Mesendoderm (in vitro differentiated cells): ENCODE results near the gene DST. TPM values are rescaled to one million over a fixed set of nuclear protein-coding genes. Genes with fewer than 3 reads are reported as not detected.
A peak's percentile ranks its signal among the peaks of the same experiment; 100 is the strongest.

ENCODE experiments used
- DNase-seq: peaks from one replicate; pipeline ENCODE4 v3.0.0; 2013
- H2AK5ac ChIP-seq: 2 replicates; pipeline ENCODE4 v1.6.1; 2013; ENCODE audit warnings: low read length, inconsistent platforms
- H2BK120ac ChIP-seq: 2 replicates; pipeline ENCODE4 v1.6.1; 2013; ENCODE audit warnings: low read depth, mild to moderate bottlenecking, low read length, moderate library complexity, mixed read lengths
- H2BK15ac ChIP-seq: replicated peaks from 2 replicates; pipeline ENCODE4 v1.6.1; 2013; ENCODE audit warnings: low read depth, mild to moderate bottlenecking, moderate library complexity
- H2BK5ac ChIP-seq: 2 replicates; pipeline ENCODE4 v1.6.1; 2013; ENCODE audit warnings: low read length, inconsistent platforms
- H3K18ac ChIP-seq: 2 replicates; pipeline ENCODE4 v1.6.1; 2013; ENCODE audit warnings: mild to moderate bottlenecking, low read length, mixed read lengths
- H3K23ac ChIP-seq: one replicate; pipeline ENCODE4 v1.6.1; 2013; ENCODE audit warnings: low read length
- H3K27ac ChIP-seq: 2 replicates; pipeline ENCODE4 v1.5.1; 2013; ENCODE audit warnings: low read depth, mild to moderate bottlenecking, inconsistent platforms, low read length, moderate library complexity
- H3K27me3 ChIP-seq: 2 replicates; pipeline ENCODE4 v1.6.1; 2013; ENCODE audit warnings: low read length, control low read depth, mild to moderate bottlenecking, inconsistent platforms; ENCODE audit not compliant: insufficient read depth, poor library complexity
- H3K36me3 ChIP-seq: 2 replicates; pipeline ENCODE4 v1.6.1; 2013; ENCODE audit warnings: low read length, inconsistent platforms; ENCODE audit not compliant: control insufficient read depth, insufficient read depth
- H3K4ac ChIP-seq: one replicate; pipeline ENCODE4 v1.6.1; 2013; ENCODE audit warnings: low read depth, mild to moderate bottlenecking, low read length, moderate library complexity
- H3K4me1 ChIP-seq: 2 replicates; pipeline ENCODE4 v1.6.1; 2013; ENCODE audit warnings: low read depth, low read length, inconsistent platforms; ENCODE audit not compliant: control insufficient read depth
- H3K4me2 ChIP-seq: 2 replicates; pipeline ENCODE4 v1.6.1; 2013; ENCODE audit warnings: low read length
- H3K4me3 ChIP-seq: 2 replicates; pipeline ENCODE4 v1.5.1; 2013; ENCODE audit warnings: mild to moderate bottlenecking, low read length
- H3K56ac ChIP-seq: one replicate; pipeline ENCODE4 v1.6.1; 2013; ENCODE audit warnings: low read length
- H3K79me1 ChIP-seq: 2 replicates; pipeline ENCODE4 v1.6.1; 2013; ENCODE audit warnings: low read length, inconsistent platforms
- H3K79me2 ChIP-seq: 2 replicates; pipeline ENCODE4 v1.6.1; 2013; ENCODE audit warnings: mild to moderate bottlenecking, low read length; ENCODE audit not compliant: control insufficient read depth, insufficient read depth
- H3K9ac ChIP-seq: 2 replicates; pipeline ENCODE4 v1.6.1; 2013; ENCODE audit warnings: low read length, inconsistent platforms
- H4K5ac ChIP-seq: one replicate; pipeline ENCODE4 v1.6.1; 2013; ENCODE audit warnings: low read length
- H4K8ac ChIP-seq: one replicate; pipeline ENCODE4 v1.6.1; 2013; ENCODE audit warnings: low read depth, mild to moderate bottlenecking, control low read depth, low read length, moderate library complexity
- WGBS: extraction: QIAGEN DNeasy Blood & Tissue Kit; methylation state at CpG from one replicate; pipeline ENCODE4 v1.1.7; 2013; ENCODE audit warnings: low lambda C conversion rate, missing lambda C conversion rate; ENCODE audit not compliant: insufficient coverage; ENCODE audit errors: extremely low coverage; 5-methylcytosine and 5-hydroxymethylcytosine counted together
- polyA plus RNA-seq, 2 experiments: library from polyadenylated mRNA; stranded (reverse); fragments of 200-250 nt; gene quantifications; one replicate each; pipeline ENCODE4 v1.2.3, GENCODE V29; 2013

DST gene
- 21.8 TPM for polyA plus RNA-seq (2013, experiment 1 of 2)
- 20.8 TPM for polyA plus RNA-seq (2013, experiment 2 of 2)

DNA sequence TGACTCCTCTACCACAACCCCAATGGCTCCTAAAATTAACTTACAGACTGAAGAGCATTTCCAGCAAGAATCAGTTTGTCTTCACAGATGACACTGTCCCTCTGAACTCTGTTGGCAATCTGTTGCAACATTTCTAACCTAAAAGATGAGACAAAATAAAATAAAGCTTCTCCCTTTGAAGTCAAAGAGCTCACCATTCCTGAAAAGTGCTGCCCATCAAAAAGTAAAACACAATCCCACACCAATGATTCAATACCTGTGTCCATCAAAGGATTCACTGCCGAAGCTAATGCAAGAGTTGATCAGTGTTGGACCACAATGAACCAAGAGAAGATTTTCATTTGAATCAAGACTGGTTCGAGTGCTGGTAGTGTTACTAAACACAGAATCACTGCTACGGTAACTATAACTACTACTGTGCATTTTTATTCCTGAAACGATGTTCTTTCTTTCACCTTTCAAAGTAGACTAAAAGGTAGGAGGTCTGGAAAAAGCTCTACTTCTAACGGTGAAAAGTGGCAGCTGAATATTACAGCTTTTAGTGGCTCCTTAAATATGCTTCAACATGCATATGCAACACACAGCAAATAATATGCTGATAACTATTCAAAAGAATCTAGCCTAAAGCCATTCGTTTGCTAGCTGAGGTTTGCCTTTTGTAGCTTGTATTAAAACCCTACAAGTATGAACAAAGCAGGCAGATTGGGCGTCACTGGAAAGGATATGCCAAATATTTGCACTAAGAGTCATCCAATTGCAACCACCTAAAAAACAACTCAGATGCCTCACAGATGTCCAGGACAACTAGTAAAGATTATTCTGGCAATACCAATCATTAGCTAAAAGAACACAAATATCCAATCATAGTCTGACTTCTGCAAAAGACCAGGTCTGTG is at the start of gene DST:
Gene DST, minus strand, starts transcription at position 524 of the 896 bp plus-strand sequence.
- Histone ChIP-seq H3K56ac (no peak within 1 kb of the TSS), H2BK5ac (no peak within 1 kb of the TSS), H3K4me2 (no peak within 1 kb of the TSS), H3K4ac (no peak within 1 kb of the TSS), H2BK120ac (no peak within 1 kb of the TSS), H3K36me3 (no peaks in the 10 kb centered on the region), H3K4me1 (no peaks in the 10 kb centered on the region), H2AK5ac (no peak within 1 kb of the TSS), H4K8ac (peak within 1 kb of the TSS; percentile 56), H3K23ac (no peak within 1 kb of the TSS), H3K27me3 (no peaks in the 10 kb centered on the region), H3K79me1 (no peaks in the 10 kb centered on the region), H3K18ac (no peak within 1 kb of the TSS), H3K79me2 (no peaks in the 10 kb centered on the region), H3K9ac (no peak within 1 kb of the TSS), H3K27ac (no peak within 1 kb of the TSS), H4K5ac (no peak within 1 kb of the TSS), H3K4me3 (no peak within 1 kb of the TSS), H2BK15ac (no peak within 1 kb of the TSS)
- WGBS = no CpG with 5 or more reads among the region's 7 CpGs
- no peak for DNase-seq

DNA sequence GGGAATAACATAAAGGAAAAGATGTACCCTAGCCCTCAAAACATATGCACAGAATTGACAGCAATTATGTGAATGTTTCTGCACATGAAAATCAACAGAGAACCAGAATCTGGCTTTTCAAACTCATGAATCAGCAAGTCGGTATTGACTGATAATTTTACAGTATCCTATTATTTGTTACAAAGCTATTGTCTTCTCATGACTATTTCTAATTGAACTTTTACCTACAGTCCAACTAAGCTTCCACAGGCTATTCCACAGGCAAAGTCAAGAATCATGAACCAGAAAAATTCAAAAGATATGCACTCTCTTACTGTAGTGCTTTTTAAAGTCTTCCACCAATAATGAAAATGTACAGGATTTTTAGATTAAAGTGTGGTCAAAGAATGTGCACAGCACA is 49.1 kb upstream of the DST start:
- no peak overlapping the region for H4K5ac ChIP-seq
- H3K79me1 ChIP-seq = peaks cover 1% of the 10 kb centered on the region
- H3K36me3 ChIP-seq = no peaks in the 10 kb centered on the region
- H3K4me3 ChIP-seq = no peak overlapping the region
- no peak overlapping the region for H3K23ac ChIP-seq
- H4K8ac ChIP-seq = no peak overlapping the region
- H2AK5ac ChIP-seq = no peak overlapping the region
- no CpG with 5 or more reads among the region's 1 CpG for WGBS
- H3K27me3 ChIP-seq = no peaks in the 10 kb centered on the region
- DNase-seq = no peak
- H3K27ac ChIP-seq = no peak overlapping the region
- peaks cover 2% of the 10 kb centered on the region for H3K4me1 ChIP-seq
- H2BK15ac ChIP-seq = no peak overlapping the region
- H3K4me2 ChIP-seq = no peak overlapping the region
- H2BK120ac ChIP-seq = no peak overlapping the region
- no peak overlapping the region for H3K9ac ChIP-seq
- no peak overlapping the region for H2BK5ac ChIP-seq
- no peak overlapping the region for H3K4ac ChIP-seq
- H3K56ac ChIP-seq = no peak overlapping the region
- no peak overlapping the region for H3K18ac ChIP-seq
- no peaks in the 10 kb centered on the region for H3K79me2 ChIP-seq

DNA sequence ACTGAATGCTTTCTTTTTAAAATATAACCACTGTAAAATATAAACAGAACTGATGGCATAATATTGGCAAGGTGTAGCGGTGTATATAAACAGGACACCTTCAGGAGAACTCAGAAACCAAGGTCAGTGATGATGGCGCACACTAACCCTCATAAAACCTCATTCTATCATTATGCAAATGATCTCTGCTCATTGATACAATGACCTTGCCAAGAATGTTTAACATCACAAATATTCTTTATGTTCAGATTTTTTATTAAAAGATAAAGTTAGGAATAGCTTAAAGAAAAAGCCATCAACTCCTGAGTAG is 48.6 kb upstream of the DST start:
- no peak overlapping the region for H3K23ac ChIP-seq
- no peaks in the 10 kb centered on the region for H3K27me3 ChIP-seq
- no peak overlapping the region for H2BK15ac ChIP-seq
- H4K5ac ChIP-seq = no peak overlapping the region
- no peak overlapping the region for H3K4me2 ChIP-seq
- no peak overlapping the region for H2BK5ac ChIP-seq
- DNase-seq = no peak
- no peak overlapping the region for H3K18ac ChIP-seq
- H3K79me2 ChIP-seq = no peaks in the 10 kb centered on the region
- peaks cover 2% of the 10 kb centered on the region for H3K4me1 ChIP-seq
- no peak overlapping the region for H3K9ac ChIP-seq
- H2AK5ac ChIP-seq = no peak overlapping the region
- H3K36me3 ChIP-seq = no peaks in the 10 kb centered on the region
- no peak overlapping the region for H3K56ac ChIP-seq
- no peak overlapping the region for H3K4ac ChIP-seq
- no CpG with 5 or more reads among the region's 2 CpGs for WGBS
- H3K4me3 ChIP-seq = no peak overlapping the region
- H2BK120ac ChIP-seq = no peak overlapping the region
- no peak overlapping the region for H3K27ac ChIP-seq
- peaks cover 1% of the 10 kb centered on the region for H3K79me1 ChIP-seq
- H4K8ac ChIP-seq = no peak overlapping the region

DNA sequence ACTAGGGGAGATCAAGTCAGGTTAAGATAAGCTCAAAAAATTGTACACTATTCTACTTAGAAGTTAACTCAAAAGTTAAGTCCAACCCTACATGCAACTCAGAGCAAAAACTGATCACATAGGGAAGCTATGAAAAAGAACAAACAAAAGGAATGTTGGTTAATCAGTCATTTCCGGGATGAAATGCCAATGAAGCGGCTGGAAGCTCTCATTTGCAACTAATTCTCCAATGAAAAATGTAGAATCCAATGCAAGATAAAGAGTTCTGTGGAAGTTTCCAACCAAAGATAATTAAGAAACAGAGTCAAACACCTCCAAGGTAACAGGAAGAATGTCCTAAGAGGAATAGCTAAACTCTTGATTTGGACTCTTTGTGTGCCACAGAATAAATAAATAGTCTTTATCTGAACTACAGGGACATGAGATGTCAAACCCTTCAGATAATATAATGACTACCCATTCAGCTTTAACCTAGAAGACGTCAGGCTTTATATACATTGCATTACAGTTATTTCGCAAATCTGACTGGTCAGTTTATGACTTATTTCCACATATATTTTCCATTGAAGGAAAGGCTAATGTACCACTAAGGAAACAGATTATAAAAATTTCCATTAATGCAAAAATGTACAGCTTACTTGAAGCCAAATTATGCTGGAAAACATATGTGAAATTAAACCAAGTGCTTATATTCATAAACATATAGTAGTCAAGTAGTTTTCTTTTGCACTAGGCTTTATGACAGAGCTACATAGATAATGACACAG is 48.0 kb upstream of the DST start:
- H3K9ac ChIP-seq = no peak overlapping the region
- no peaks in the 10 kb centered on the region for H3K79me2 ChIP-seq
- no peak overlapping the region for H3K18ac ChIP-seq
- H3K23ac ChIP-seq = no peak overlapping the region
- no peak overlapping the region for H3K4me3 ChIP-seq
- no CpG with 5 or more reads among the region's 4 CpGs for WGBS
- peak; percentile 45 for DNase-seq
- H3K36me3 ChIP-seq = no peaks in the 10 kb centered on the region
- H2BK15ac ChIP-seq = no peak overlapping the region
- no peaks in the 10 kb centered on the region for H3K27me3 ChIP-seq
- H3K27ac ChIP-seq = no peak overlapping the region
- H3K4me1 ChIP-seq = peaks cover 2% of the 10 kb centered on the region
- H4K5ac ChIP-seq = no peak overlapping the region
- H3K79me1 ChIP-seq = peaks cover 1% of the 10 kb centered on the region
- no peak overlapping the region for H3K4me2 ChIP-seq
- no peak overlapping the region for H2BK120ac ChIP-seq
- H3K4ac ChIP-seq = no peak overlapping the region
- H3K56ac ChIP-seq = no peak overlapping the region
- no peak overlapping the region for H2BK5ac ChIP-seq
- H2AK5ac ChIP-seq = no peak overlapping the region
- H4K8ac ChIP-seq = no peak overlapping the region

GRCh38 chr6:56689663-56690062 is 47.0 kb upstream of the DST start:
- H4K8ac ChIP-seq = no peak overlapping the region
- no peak overlapping the region for H2BK15ac ChIP-seq
- no peak overlapping the region for H4K5ac ChIP-seq
- H2BK120ac ChIP-seq = no peak overlapping the region
- H3K23ac ChIP-seq = no peak overlapping the region
- no peak overlapping the region for H3K27ac ChIP-seq
- H3K18ac ChIP-seq = no peak overlapping the region
- no peak overlapping the region for H2AK5ac ChIP-seq
- no peak overlapping the region for H3K4me2 ChIP-seq
- H2BK5ac ChIP-seq = no peak overlapping the region
- H3K79me2 ChIP-seq = no peaks in the 10 kb centered on the region
- no CpG with 5 or more reads among the region's 1 CpG for WGBS
- no peak overlapping the region for H3K9ac ChIP-seq
- no peak overlapping the region for H3K4me3 ChIP-seq
- no peak overlapping the region for H3K4ac ChIP-seq
- peaks cover 2% of the 10 kb centered on the region for H3K4me1 ChIP-seq
- H3K79me1 ChIP-seq = peaks cover 1% of the 10 kb centered on the region
- no peaks in the 10 kb centered on the region for H3K27me3 ChIP-seq
- DNase-seq = no peak
- H3K56ac ChIP-seq = no peak overlapping the region
- H3K36me3 ChIP-seq = no peaks in the 10 kb centered on the region
